ENCODE results near the gene KRTAP19-6. TPM values are rescaled to one million over a fixed set of nuclear protein-coding genes. Genes with fewer than 3 reads are reported as not detected.

KRTAP19-6 gene
- total RNA-seq, 1 experiment from 2014 or later: not detected

Other genes with a start within 250 kb of the KRTAP19-6 start
- gene KRTAP26-1, start 221.5 kb downstream of the KRTAP19-6 start, total RNA-seq (2014; rRNA removed; shearing (Covaris generic)): not detected in 2 replicates
- not detected in 2 replicates for gene KRTAP27-1, start 204.2 kb downstream of the KRTAP19-6 start, total RNA-seq (2014; rRNA removed; shearing (Covaris generic))
- not detected in 2 replicates for gene KRTAP23-1, start 193.3 kb downstream of the KRTAP19-6 start, total RNA-seq (2014; rRNA removed; shearing (Covaris generic))
- not detected in 2 replicates for gene KRTAP13-2, start 169.6 kb downstream of the KRTAP19-6 start, total RNA-seq (2014; rRNA removed; shearing (Covaris generic))
- gene KRTAP13-1, start 145.8 kb downstream of the KRTAP19-6 start, total RNA-seq (2014; rRNA removed; shearing (Covaris generic)): not detected in 2 replicates
- not detected in 2 replicates for gene KRTAP13-3, start 115.9 kb downstream of the KRTAP19-6 start, total RNA-seq (2014; rRNA removed; shearing (Covaris generic))
- not detected in 2 replicates for gene KRTAP13-4, start 111.6 kb downstream of the KRTAP19-6 start, total RNA-seq (2014; rRNA removed; shearing (Covaris generic))
- gene KRTAP15-1, start 101.6 kb downstream of the KRTAP19-6 start, total RNA-seq (2014; rRNA removed; shearing (Covaris generic)): not detected in 2 replicates
- not detected in 2 replicates for gene KRTAP19-1, start 61.5 kb downstream of the KRTAP19-6 start, total RNA-seq (2014; rRNA removed; shearing (Covaris generic))
- gene KRTAP19-2, start 54.4 kb downstream of the KRTAP19-6 start, total RNA-seq (2014; rRNA removed; shearing (Covaris generic)): not detected in 2 replicates
- gene KRTAP19-3, start 49.9 kb downstream of the KRTAP19-6 start, total RNA-seq (2014; rRNA removed; shearing (Covaris generic)): not detected in 2 replicates
- gene KRTAP19-4, start 44.7 kb downstream of the KRTAP19-6 start, total RNA-seq (2014; rRNA removed; shearing (Covaris generic)): not detected in 2 replicates
- not detected in 2 replicates for gene KRTAP19-5, start 39.7 kb downstream of the KRTAP19-6 start, total RNA-seq (2014; rRNA removed; shearing (Covaris generic))
- gene KRTAP19-7, start 19.4 kb upstream of the KRTAP19-6 start, total RNA-seq (2014; rRNA removed; shearing (Covaris generic)): not detected in 2 replicates
- not detected in 2 replicates for gene KRTAP22-2, start 48.5 kb upstream of the KRTAP19-6 start, total RNA-seq (2014; rRNA removed; shearing (Covaris generic))
- gene KRTAP6-3, start 50.6 kb upstream of the KRTAP19-6 start, total RNA-seq (2014; rRNA removed; shearing (Covaris generic)): not detected in 2 replicates
- gene KRTAP6-2, start 57.0 kb upstream of the KRTAP19-6 start, total RNA-seq (2014; rRNA removed; shearing (Covaris generic)): not detected in 2 replicates
- gene KRTAP22-1, start 59.2 kb upstream of the KRTAP19-6 start, total RNA-seq (2014; rRNA removed; shearing (Covaris generic)): not detected in 2 replicates
- gene KRTAP6-1, start 72.1 kb upstream of the KRTAP19-6 start, total RNA-seq (2014; rRNA removed; shearing (Covaris generic)): not detected in 2 replicates
- gene KRTAP20-1, start 74.6 kb upstream of the KRTAP19-6 start, total RNA-seq (2014; rRNA removed; shearing (Covaris generic)): not detected in 2 replicates
- gene KRTAP20-4, start 78.8 kb upstream of the KRTAP19-6 start, total RNA-seq (2014; rRNA removed; shearing (Covaris generic)): not detected in 2 replicates
- gene KRTAP20-2, start 93.3 kb upstream of the KRTAP19-6 start, total RNA-seq (2014; rRNA removed; shearing (Covaris generic)): not detected in 2 replicates
- gene KRTAP20-3, start 101.0 kb upstream of the KRTAP19-6 start, total RNA-seq (2014; rRNA removed; shearing (Covaris generic)): not detected in 2 replicates
- not detected in 2 replicates for gene KRTAP21-3, start 176.9 kb upstream of the KRTAP19-6 start, total RNA-seq (2014; rRNA removed; shearing (Covaris generic))
- gene KRTAP21-2, start 205.4 kb upstream of the KRTAP19-6 start, total RNA-seq (2014; rRNA removed; shearing (Covaris generic)): not detected in 2 replicates
- not detected in 2 replicates for gene KRTAP21-1, start 213.6 kb upstream of the KRTAP19-6 start, total RNA-seq (2014; rRNA removed; shearing (Covaris generic))

Measured in H4 (cell line).